IgD-negative memory B cell (primary cell): Measurements from ENCODE around the gene ZDHHC19. TPM values are rescaled to one million over a fixed set of nuclear protein-coding genes. Genes with fewer than 3 reads are reported as not detected.

Experiments
- H3K27ac Mint-ChIP-seq, 3 donors: one replicate each; pipeline ENCODE4 v1.8.0; 2020 to 2022; ENCODE audit warnings: mild to moderate bottlenecking in 3 of 3, mixed read lengths in 3 of 3, moderate library complexity in 1 of 3
- H3K27me3 Mint-ChIP-seq: one replicate; pipeline ENCODE4 v1.8.0; 2021; ENCODE audit warnings: mixed read lengths
- H3K36me3 Mint-ChIP-seq: one replicate; pipeline ENCODE4 v1.8.0; 2020; ENCODE audit warnings: mild to moderate bottlenecking, mixed read lengths
- H3K4me1 Mint-ChIP-seq, 3 donors: one replicate each; pipeline ENCODE4 v1.8.0; 2020 to 2022; ENCODE audit warnings: mixed read lengths in 3 of 3, mild to moderate bottlenecking in 1 of 3
- H3K4me3 Mint-ChIP-seq, 4 donors: one replicate each; pipeline ENCODE4 v1.8.0; 2020 to 2022; ENCODE audit warnings: mild to moderate bottlenecking in 4 of 4, mixed read lengths in 4 of 4, moderate library complexity in 3 of 4
- H3K9me3 Mint-ChIP-seq, 3 donors: one replicate each; pipeline ENCODE4 v1.8.0; 2020 to 2021; ENCODE audit warnings: mixed read lengths in 3 of 3, mild to moderate bottlenecking in 1 of 3
- polyA plus RNA-seq: library from polyadenylated mRNA; unstranded; fragments of 300-500 nt; fragmentation: Illumina TruSeq; gene quantifications from one replicate; pipeline ENCODE4 v1.2.3, GENCODE V29; 2021

The ZDHHC19 gene
- polyA plus RNA-seq, 1 donor from 2014 or later, result 5.4 TPM

DNA sequence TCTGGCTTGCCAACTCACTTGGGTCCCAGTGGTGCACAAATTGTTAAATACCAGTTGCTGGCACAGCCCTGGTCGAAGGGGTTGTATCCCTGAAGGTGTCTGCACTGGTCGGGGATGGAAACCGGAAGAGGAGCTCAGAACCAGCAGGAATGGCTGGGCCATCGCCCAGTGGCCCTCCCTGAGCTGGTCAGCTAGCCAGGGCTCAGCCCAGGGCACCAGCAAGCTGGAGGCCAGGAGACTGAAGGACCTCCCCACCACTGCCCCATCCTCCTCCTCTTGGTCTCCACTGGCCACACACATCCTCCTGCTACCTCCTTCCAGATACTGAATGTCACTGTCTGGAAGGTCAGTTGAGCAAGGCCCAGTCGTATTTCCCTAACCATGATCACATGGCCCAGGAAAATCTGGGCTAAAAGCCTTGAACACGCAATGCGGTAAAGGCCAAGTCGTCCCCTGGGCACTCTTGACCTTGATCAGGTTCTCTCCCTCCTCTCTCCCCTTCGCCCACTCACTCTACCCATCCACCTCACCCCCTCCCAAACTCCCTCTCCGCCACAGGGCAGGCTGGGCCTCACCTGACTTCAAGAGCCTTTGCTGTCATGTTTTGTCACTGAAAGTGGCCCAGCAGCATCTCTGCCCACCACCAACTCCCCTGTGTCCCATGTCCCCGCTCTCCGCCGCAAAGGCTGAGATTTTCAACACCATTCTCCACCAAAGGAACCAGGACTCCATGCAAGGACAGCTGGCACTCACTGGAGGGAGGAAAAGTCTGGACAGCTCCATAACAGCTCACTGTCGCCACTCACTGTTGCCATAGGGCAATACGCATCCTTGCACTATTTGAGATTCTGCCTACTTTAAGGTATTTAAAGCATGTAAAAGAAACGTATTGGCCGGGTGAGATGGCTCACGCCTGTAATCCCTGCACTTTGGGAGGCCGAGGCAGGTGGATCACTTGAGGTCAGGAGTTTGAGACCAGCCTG lies 12.1 kb downstream of the ZDHHC19 start:
- H3K27ac Mint-ChIP-seq, result peak overlapping the region in 1 of 3 donors; percentile 53
- H3K4me3 Mint-ChIP-seq, result no peak overlapping the region
- H3K9me3 Mint-ChIP-seq, result no peaks in the 10 kb centered on the region
- no peaks in the 10 kb centered on the region for H3K27me3 Mint-ChIP-seq
- no peaks in the 10 kb centered on the region for H3K36me3 Mint-ChIP-seq
- H3K4me1 Mint-ChIP-seq, result peaks cover 17 to 26% (median 18%) of the 10 kb centered on the region in 3 donors

GRCh38 chr3:196198081-196198675 lies 13.0 kb downstream of the ZDHHC19 start:
- Mint-ChIP-seq H3K27ac (no peak overlapping the region), H3K4me1 (peaks cover 13 to 22% (median 13%) of the 10 kb centered on the region in 3 donors), H3K27me3 (no peaks in the 10 kb centered on the region), H3K9me3 (no peaks in the 10 kb centered on the region), H3K4me3 (peak overlapping the region in 2 of 4 donors; percentile 33 to 72), H3K36me3 (no peaks in the 10 kb centered on the region)

DNA sequence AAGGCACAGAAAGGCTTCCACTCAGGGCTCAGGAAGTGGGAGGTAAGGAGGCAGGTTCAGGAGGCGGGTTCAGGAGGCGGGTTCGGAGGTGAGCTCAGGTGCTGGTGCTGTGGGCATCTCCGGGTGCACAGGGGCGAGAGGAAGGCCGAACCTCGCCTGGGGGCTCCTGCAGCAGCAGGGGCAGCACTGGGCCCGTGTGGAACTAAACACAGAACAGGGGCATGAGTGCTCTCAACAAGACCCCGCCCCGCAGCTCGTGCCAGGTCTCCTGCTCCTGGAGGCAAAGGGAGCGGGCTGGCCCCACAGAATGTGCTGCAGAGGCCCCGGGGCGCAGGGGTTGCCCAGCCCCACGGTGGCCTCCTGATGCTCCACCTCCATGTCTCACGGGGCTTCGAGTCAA lies 13.7 kb downstream of the ZDHHC19 start:
- Mint-ChIP-seq H3K27ac (no peak overlapping the region), H3K27me3 (no peaks in the 10 kb centered on the region), H3K36me3 (no peaks in the 10 kb centered on the region)

DNA sequence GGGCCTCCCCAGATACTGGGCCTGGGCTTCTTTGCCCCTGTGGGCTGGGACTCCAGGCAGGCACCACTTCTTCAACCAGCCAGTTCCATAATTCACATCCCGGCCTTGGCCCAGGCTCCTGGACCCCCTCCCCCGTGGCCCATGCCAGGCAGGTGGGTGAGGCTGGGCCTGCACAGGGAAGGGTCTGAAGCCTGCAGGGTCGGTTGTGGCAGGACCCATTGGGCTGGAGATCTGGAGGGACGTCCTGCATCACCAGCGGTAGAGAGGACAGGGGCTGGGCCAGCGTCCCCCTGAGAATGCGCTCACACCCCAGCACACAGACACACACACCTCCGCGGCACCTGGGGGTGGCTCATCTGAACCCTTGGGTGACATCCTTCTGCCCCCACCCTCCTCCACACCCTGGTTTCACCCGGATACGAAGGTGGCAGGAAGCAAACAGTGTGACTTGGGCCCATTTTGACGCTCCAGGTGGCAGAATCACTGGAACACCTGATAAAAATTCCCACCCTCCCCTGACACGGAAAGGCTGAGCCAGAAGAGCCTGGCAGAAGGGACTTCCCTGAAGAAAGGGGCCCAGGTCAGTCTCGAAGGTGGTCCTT lies 15.4 kb downstream of the ZDHHC19 start:
- no peaks in the 10 kb centered on the region for H3K36me3 Mint-ChIP-seq
- H3K4me3 Mint-ChIP-seq, result peak overlapping the region in 1 of 4 donors; percentile 17
- H3K27me3 Mint-ChIP-seq, result no peaks in the 10 kb centered on the region
- H3K4me1 Mint-ChIP-seq, result peaks cover 17 to 25% (median 18%) of the 10 kb centered on the region in 3 donors
- H3K9me3 Mint-ChIP-seq, result no peaks in the 10 kb centered on the region
- H3K27ac Mint-ChIP-seq, result peak overlapping the region in 2 of 3 donors; percentile 31 to 51

More for the DNA sequence above, 13.7 kb downstream of the ZDHHC19 start:
- Mint-ChIP-seq H3K4me1 (peaks cover 13 to 22% (median 15%) of the 10 kb centered on the region in 3 donors), H3K9me3 (no peaks in the 10 kb centered on the region), H3K4me3 (no peak overlapping the region)

DNA sequence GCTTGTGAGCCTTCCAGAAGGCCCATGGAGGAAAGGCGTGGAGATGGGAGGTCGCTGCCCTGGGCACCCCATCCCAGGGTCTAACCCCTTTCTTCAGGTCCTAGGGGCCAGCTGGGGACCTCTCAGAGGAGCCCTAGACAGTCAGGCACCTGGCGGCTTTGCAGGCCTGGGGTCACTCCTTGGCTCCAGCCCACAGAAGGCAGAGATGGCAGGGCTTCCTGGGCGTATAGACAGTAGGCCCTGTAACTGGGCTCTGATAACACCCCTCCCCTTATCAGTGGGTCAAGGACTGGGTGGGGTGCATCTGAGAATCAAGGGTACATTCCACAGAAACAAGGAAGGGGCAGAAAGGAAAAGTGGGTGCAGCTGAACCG lies 16.7 kb downstream of the ZDHHC19 start:
- no peaks in the 10 kb centered on the region for H3K9me3 Mint-ChIP-seq
- H3K27ac Mint-ChIP-seq, result peak overlapping the region; percentile 31 to 86 (median 51)
- H3K4me3 Mint-ChIP-seq, result peak overlapping the region in 1 of 4 donors; percentile 45
- H3K36me3 Mint-ChIP-seq, result no peaks in the 10 kb centered on the region
- no peaks in the 10 kb centered on the region for H3K27me3 Mint-ChIP-seq
- H3K4me1 Mint-ChIP-seq, result peaks cover 20 to 33% (median 20%) of the 10 kb centered on the region in 3 donors

GRCh38 chr3:196193736-196194541 lies 17.3 kb downstream of the ZDHHC19 start:
- H3K27me3 Mint-ChIP-seq, result no peaks in the 10 kb centered on the region
- H3K4me1 Mint-ChIP-seq, result peaks cover 25 to 38% (median 26%) of the 10 kb centered on the region in 3 donors
- no peaks in the 10 kb centered on the region for H3K36me3 Mint-ChIP-seq
- peak overlapping the region in 1 of 4 donors; percentile 91 for H3K4me3 Mint-ChIP-seq
- no peaks in the 10 kb centered on the region for H3K9me3 Mint-ChIP-seq
- H3K27ac Mint-ChIP-seq, result peak overlapping the region; percentile 99

DNA sequence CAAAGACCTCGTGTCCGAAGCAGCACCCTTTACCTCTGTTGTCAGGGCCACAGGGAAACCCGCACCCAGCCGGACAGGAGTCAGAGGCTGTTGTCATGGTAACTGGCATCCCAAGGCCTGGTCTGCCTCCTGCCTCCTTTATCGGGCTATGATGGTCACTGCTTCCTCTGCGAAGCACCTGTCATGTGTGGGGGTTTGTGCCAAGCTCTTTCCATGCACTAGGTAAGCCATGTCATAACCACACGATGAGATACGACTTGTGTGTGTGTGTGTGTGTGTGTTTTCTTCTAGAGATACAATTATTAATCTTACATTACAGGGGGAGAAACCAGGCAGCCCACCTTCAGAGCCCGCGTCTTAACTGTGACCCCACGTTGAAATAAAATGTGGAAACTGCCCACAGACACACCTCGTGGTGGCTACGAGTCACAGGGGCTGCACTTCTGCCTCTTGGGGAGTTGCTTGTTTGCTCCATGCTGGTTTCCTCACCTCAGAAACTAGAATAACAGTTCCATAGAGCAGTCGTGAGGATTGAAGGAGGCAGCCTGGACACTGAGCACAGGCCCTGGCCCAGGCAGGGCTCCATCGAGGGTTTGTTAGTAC lies 18.0 kb downstream of the ZDHHC19 start:
- Mint-ChIP-seq H3K27ac (peak overlapping the region; percentile 99), H3K4me3 (peak overlapping the region; percentile 62 to 91 (median 86)), H3K9me3 (no peaks in the 10 kb centered on the region), H3K36me3 (no peaks in the 10 kb centered on the region), H3K4me1 (peaks cover 26 to 41% (median 27%) of the 10 kb centered on the region in 3 donors), H3K27me3 (no peaks in the 10 kb centered on the region)

- Mint-ChIP-seq H3K36me3 (no peaks in the 10 kb centered on the region), H3K4me3 (peak overlapping the region; percentile 62 to 91 (median 86))
Observed at GRCh38 chr3:196192524-196193051, 18.6 kb downstream of the ZDHHC19 start.

DNA sequence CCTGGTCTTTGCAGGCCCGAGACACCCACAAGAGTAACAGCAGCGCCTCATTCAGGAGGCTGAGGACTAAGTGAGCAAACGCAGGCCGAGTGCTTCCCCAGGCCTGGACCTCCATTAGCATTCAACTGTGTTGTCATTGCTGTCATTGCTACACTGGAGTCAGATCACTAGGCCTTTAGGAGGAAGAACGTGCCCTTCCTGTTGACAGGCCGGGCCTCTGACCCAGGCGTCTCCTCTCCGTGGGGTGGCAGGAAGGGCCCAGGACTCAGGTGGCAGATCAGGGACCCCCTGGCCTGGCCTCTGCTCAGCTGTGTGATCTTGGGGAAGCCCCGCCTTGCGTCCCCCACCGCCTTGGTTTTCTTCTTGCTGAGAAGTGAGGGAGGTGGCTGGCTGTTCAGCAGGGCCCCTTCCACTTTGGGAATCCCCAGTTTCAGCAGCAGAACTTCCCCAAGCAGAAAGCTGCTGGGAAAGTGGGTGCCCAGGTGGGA lies 19.1 kb downstream of the ZDHHC19 start:
- no peaks in the 10 kb centered on the region for H3K36me3 Mint-ChIP-seq
- no peaks in the 10 kb centered on the region for H3K9me3 Mint-ChIP-seq
- H3K4me3 Mint-ChIP-seq, result peak overlapping the region; percentile 62 to 91 (median 86)
- H3K4me1 Mint-ChIP-seq, result peaks cover 29 to 44% (median 30%) of the 10 kb centered on the region in 3 donors
- H3K27ac Mint-ChIP-seq, result peak overlapping the region; percentile 99
- H3K27me3 Mint-ChIP-seq, result no peaks in the 10 kb centered on the region

More at GRCh38 chr3:196192524-196193051, 18.6 kb downstream of the ZDHHC19 start:
- peak overlapping the region; percentile 99 for H3K27ac Mint-ChIP-seq
- H3K4me1 Mint-ChIP-seq, result peaks cover 27 to 43% (median 27%) of the 10 kb centered on the region in 3 donors
- no peaks in the 10 kb centered on the region for H3K9me3 Mint-ChIP-seq
- no peaks in the 10 kb centered on the region for H3K27me3 Mint-ChIP-seq

DNA sequence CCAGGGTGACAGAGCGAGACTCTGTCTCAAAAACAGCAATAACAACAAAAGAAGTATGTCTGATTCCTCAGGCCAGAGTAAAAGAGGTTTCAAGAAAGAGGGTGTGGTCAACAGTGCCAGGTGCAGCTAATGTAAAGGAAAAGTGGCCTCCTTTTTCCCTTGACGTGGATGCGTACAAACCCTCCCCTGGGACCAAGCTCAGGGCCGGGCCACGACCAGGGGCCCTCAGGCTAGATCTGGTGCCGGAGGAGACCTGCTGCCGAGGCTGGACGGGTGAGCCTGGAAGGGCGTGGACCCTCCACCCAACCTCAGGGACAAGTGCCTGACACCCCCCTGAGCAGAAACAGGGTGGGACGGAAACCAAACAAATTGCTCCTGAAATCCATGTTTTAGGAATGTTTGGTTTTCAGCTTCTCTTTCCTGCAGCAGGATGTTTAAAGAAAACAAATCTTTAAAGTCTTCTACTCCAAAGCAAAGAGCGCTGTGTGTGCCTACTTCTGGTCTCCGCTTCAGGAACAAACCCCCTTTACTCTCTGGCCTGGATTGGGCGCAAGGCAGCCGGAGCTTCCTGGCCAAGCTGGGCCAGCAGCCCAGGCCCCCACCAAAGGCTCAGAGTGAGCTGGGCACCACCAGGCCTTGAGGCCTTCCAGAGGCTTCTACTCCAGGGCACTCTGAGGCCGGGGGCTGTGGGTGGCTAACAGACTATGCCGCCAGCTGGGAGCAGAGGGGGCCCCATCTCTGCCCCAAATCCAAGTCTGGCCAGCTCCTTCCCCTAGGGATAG lies 21.4 kb downstream of the ZDHHC19 start:
- Mint-ChIP-seq H3K9me3 (no peaks in the 10 kb centered on the region), H3K4me1 (peaks cover 37 to 48% (median 38%) of the 10 kb centered on the region in 3 donors), H3K27ac (peak overlapping the region; percentile 84 to 92 (median 87)), H3K36me3 (no peaks in the 10 kb centered on the region), H3K4me3 (peak overlapping the region in 2 of 4 donors; percentile 76 to 84), H3K27me3 (no peaks in the 10 kb centered on the region)

DNA sequence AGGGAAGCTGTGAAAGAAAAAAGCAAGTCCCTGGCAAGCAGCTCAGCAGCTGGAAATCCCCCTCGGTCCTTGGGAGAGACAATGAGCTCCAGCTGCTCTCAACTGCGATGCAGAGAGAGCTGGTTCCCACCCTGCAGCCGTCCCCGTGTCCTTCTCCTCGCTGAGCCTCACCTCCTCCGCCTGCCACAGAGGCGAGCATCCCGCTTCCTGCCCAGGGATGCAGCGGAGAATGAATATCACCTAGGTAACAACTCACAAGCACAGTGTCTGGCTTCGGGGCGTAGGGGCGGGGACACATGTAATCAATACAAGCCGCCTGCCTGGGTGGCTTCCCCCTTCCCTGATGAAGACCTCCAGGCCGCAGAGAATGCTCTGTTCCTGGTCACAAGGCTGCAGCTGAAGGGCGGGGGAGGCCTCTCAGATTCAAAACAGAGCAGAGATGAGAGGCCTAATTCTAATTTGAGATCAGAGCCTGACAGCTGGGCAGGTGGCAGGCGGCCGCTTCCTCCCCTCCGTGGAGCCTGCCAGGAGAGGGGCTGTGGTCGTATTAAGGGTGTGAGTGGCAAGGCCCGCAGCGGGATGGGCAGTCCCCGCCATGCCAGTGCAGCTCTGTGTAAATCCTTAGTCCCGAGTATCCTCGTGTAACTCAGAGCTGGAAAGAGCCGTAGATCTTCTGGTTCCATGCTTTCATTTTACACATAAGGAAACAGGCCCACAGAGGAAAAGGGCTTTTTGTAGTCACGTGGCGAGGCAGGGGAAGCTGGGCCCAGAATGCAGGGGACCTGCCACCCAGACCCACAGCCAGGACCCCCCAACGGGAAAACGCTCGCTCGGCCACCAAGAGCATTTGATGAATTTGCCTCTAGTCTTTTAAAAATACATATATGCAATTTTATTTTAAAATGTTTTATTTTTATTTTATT lies 24.3 kb downstream of the ZDHHC19 start:
- no peaks in the 10 kb centered on the region for H3K27me3 Mint-ChIP-seq
- no peaks in the 10 kb centered on the region for H3K9me3 Mint-ChIP-seq
- H3K4me1 Mint-ChIP-seq, result peaks cover 29 to 41% (median 31%) of the 10 kb centered on the region in 3 donors
- peaks cover 2% of the 10 kb centered on the region for H3K36me3 Mint-ChIP-seq
- peak overlapping the region; percentile 55 to 87 (median 78) for H3K4me3 Mint-ChIP-seq
- H3K27ac Mint-ChIP-seq, result peak overlapping the region; percentile 83 to 98 (median 96)

DNA sequence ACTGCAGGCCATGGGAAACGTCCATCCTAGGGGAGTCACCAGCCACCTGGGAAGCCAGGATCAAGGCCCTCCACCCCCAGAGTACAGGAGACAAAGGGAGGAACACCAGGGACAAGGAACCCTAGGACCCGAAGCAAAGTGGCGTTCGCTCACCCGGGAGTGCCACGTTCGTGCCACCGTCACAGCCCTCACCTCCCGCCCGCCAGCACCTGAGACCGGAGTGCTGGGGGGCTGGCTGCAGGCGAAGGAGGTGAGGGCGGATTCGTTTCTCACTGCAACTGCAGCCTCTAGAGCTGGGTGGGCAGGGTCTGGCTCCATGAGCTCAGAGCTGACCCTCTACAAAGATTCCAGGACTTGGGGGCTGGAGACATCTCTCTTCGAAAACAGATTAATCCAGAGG lies 26.3 kb downstream of the ZDHHC19 start:
- Mint-ChIP-seq H3K4me3 (peak overlapping the region in 1 of 4 donors; percentile 45), H3K36me3 (peaks cover 2% of the 10 kb centered on the region), H3K27me3 (no peaks in the 10 kb centered on the region), H3K27ac (no peak overlapping the region), H3K4me1 (peaks cover 32 to 46% (median 40%) of the 10 kb centered on the region in 3 donors), H3K9me3 (no peaks in the 10 kb centered on the region)
